ENCODE data around the gene UGGT2. TPM values are rescaled to one million over a fixed set of nuclear protein-coding genes. Genes with fewer than 3 reads are reported as not detected.

Gene UGGT2
- total RNA-seq, 3 donors from 2014 or later = 65.3 to 70.7 (median 67.2) TPM

DNA sequence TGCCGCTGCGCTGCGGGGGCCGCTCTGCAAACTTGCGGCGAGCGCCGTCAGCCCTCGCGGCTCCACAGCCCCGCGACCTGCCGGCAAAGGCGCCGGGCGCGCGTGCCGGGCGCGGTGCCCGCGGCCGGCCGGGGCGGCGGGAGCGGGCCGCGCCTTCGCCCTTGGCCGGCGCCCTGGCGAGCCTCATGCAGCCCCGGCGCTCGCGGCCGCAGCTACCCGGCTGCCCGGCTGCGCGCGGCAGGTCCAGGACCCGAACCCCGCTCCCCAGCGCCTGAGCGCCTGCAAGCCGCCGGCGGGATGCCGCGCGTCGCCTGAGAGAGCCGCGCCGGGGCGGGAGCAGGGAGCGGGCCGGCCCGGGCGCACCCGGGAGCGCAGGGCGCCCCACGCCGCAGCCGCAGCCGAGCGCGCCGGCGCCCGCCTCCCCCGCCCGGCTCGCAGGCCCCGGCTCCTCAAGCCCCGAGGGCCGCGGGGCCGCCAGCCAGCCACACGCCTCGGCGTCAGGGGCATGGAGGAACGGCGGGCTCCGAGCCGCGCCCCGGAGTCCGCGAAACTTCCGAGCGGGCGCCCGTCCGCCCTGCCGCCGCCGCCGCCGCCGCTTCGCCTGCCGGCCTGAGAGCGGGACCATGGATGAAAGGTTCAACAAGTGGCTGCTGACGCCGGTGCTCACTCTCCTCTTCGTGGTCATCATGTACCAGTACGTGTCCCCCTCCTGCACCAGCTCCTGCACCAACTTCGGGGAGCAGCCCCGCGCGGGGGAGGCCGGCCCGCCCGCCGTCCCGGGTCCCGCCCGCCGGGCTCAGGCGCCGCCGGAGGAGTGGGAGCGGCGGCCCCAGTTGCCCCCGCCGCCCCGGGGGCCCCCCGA lies 37.3 kb upstream of the UGGT2 start:
- no peak for TF ChIP-seq POLR2A (IDR thresholded peaks at IDR 0.05)
- TF ChIP-seq, protein P1, sequence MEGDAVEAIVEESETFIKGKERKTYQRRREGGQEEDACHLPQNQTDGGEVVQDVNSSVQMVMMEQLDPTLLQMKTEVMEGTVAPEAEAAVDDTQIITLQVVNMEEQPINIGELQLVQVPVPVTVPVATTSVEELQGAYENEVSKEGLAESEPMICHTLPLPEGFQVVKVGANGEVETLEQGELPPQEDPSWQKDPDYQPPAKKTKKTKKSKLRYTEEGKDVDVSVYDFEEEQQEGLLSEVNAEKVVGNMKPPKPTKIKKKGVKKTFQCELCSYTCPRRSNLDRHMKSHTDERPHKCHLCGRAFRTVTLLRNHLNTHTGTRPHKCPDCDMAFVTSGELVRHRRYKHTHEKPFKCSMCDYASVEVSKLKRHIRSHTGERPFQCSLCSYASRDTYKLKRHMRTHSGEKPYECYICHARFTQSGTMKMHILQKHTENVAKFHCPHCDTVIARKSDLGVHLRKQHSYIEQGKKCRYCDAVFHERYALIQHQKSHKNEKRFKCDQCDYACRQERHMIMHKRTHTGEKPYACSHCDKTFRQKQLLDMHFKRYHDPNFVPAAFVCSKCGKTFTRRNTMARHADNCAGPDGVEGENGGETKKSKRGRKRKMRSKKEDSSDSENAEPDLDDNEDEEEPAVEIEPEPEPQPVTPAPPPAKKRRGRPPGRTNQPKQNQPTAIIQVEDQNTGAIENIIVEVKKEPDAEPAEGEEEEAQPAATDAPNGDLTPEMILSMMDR (IDR thresholded peaks at IDR 0.05) = no peak
- no peak for TF ChIP-seq POLR2AphosphoS5 (IDR thresholded peaks at IDR 0.05)
- no peak for DNase-seq (ENCODE audit: low spot score in 2 of 2)
- intact Hi-C loops (cut with DNase I; ENCODE audit: low total_unique reads) = no loop called here
- Histone ChIP-seq H3K36me3 (no peaks in the 10 kb centered on the region), H3K27me3 (peaks cover 0 to 71% of the 10 kb centered on the region in 2 donors), H3K9me3 (no peaks in the 10 kb centered on the region), H3K27ac (no peak overlapping the region), H3K4me1 (no peaks in the 10 kb centered on the region), H3K4me3 (peak overlapping the region; percentile 45 to 67 (median 46))

DNA sequence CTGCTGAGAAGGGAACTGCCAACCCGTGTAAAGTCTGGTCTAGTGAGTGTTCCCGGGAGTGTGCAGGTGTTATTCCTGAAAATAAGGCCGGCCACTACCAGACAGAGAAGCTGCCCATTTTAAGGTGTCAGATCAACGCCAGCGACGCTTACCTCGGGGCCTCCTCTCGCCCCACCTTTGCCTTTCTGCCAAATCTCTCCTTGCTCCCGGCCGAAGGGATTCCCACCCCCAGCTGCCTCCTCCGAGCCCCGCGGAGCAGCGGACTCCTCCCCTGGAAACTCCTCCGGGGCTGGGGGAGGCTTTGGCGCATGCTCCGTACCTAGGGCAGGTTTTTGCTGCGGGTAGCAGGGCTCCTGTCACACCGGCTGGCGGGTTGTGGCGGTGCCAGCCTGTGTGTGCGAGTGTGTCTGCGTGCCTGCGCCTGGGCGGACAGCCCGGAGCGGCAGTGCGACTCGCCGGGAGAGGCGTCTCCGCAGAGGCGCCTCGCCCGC lies 36.6 kb upstream of the UGGT2 start, which contains the start of gene HS6ST3:
HS6ST3 (plus strand) TSS at position 359 of the 491 bp plus-strand sequence.
- Histone ChIP-seq H3K27ac (no peak within 1 kb of the TSS), H3K27me3 (peaks cover 0 to 67% of the 10 kb centered on the region in 2 donors), H3K36me3 (no peaks in the 10 kb centered on the region), H3K4me3 (peak within 1 kb of the TSS; percentile 45 to 67 (median 46)), H3K9me3 (no peaks in the 10 kb centered on the region), H3K4me1 (no peaks in the 10 kb centered on the region)
- TF ChIP-seq POLR2AphosphoS5 (IDR thresholded peaks at IDR 0.05) (no peak), POLR2A (IDR thresholded peaks at IDR 0.05) (no peak)
- TF ChIP-seq, protein P1 (IDR thresholded peaks at IDR 0.05) = no peak
- intact Hi-C loops (cut with DNase I; ENCODE audit: low total_unique reads) = no loop called here
- DNase-seq (ENCODE audit: low spot score in 2 of 2) = no peak

DNA sequence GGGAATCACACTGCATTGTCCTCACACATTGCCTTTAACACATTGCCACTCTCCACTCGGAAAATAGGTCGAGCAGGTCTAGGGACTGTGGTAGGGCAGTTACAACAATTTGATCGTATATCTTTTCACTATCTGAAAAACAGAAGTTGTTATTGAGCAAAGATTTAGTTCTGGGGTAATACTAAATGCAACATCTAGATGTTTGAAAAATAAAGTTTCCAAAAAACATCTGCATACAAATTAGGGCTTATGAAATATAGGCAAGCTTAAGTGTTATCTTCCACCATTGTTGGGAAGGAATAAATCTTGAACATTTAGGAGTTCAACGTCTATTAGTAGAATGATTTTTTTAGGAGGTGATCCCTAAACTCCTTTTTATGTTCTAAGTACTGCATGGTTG lies 35.9 kb upstream of the UGGT2 start:
- Histone ChIP-seq H3K27me3 (peaks cover 0 to 64% of the 10 kb centered on the region in 2 donors), H3K27ac (no peak overlapping the region), H3K9me3 (no peaks in the 10 kb centered on the region), H3K4me1 (no peaks in the 10 kb centered on the region), H3K4me3 (no peak overlapping the region), H3K36me3 (no peaks in the 10 kb centered on the region)
- TF ChIP-seq POLR2AphosphoS5 (IDR thresholded peaks at IDR 0.05) (no peak), POLR2A (IDR thresholded peaks at IDR 0.05) (no peak)
- TF ChIP-seq, protein P1 (IDR thresholded peaks at IDR 0.05) = no peak
- no peak for DNase-seq (ENCODE audit: low spot score in 2 of 2)
- intact Hi-C loops (cut with DNase I; ENCODE audit: low total_unique reads) = no loop called here

GRCh38 chr13:96086736-96087135 lies 33.5 kb upstream of the UGGT2 start:
- Histone ChIP-seq H3K9me3 (no peaks in the 10 kb centered on the region), H3K27ac (no peak overlapping the region), H3K4me3 (no peak overlapping the region), H3K36me3 (no peaks in the 10 kb centered on the region), H3K27me3 (peaks cover 0 to 52% of the 10 kb centered on the region in 2 donors), H3K4me1 (no peaks in the 10 kb centered on the region)
- TF ChIP-seq POLR2A (IDR thresholded peaks at IDR 0.05) (no peak), POLR2AphosphoS5 (IDR thresholded peaks at IDR 0.05) (no peak)
- TF ChIP-seq, protein P1 (IDR thresholded peaks at IDR 0.05) = no peak
- intact Hi-C loops (cut with DNase I; ENCODE audit: low total_unique reads) = no loop called here
- no peak for DNase-seq (ENCODE audit: low spot score in 2 of 2)

- Histone ChIP-seq H3K4me1 (no peaks in the 10 kb centered on the region), H3K27me3 (peaks cover 0 to 19% of the 10 kb centered on the region in 2 donors), H3K36me3 (no peaks in the 10 kb centered on the region), H3K27ac (no peak overlapping the region), H3K4me3 (no peak overlapping the region), H3K9me3 (no peaks in the 10 kb centered on the region)
- DNase-seq (ENCODE audit: low spot score in 2 of 2) = no peak
- TF ChIP-seq, protein P1 (IDR thresholded peaks at IDR 0.05) = no peak
- TF ChIP-seq POLR2AphosphoS5 (IDR thresholded peaks at IDR 0.05) (no peak), POLR2A (IDR thresholded peaks at IDR 0.05) (no peak)
- intact Hi-C loops (cut with DNase I; ENCODE audit: low total_unique reads) = no loop called here
Measured at GRCh38 chr13:96082640-96083039, 29.4 kb upstream of the UGGT2 start.

Measured in breast epithelium (tissue), 4 donors.